ENCODE measurements around the gene RAMP1.

RAMP1 gene

DNA sequence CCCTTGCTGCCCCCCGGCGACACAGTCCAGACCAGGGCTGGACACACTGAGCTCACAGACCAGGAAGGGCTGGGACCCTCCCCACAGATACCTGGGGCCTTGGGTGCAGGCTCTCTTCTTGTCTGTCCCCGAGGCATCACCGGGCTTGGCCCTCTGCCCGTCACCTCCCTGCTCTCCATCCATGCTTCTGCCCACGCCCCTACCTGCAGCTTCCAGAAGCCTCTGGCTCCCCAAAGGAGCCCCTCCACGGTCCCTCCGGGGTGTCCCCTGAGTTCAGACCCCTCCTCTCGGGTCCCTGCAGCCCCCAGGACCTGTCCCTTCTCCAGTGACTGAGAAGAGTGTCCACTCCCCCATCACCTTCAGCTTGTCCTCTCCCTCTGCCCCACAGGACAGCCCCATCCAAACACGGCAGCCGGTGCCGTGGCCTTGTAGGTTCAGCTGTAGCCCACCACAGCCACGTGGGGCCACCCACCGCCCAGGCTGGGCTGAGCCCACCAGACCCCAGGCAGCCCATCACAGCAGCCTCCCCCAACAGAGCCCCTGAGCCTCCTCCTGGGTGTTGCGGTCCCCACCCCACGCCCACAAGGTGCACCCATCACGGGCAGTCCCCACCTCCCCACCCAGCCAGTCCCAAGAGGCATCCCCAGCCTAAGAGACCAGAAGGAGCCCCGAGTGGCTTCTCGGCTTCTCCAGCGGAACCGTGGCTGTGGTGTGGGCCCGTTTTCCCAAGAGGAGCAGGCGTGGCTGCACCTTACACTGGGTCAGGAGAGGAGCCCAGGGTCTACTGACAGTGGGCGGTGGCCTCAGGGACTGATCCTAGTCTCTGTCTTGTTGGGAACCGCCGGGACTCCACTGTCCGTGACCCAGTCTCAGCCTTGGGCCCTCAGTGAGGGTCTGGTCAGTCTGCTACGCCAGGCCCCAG lies 53.1 kb downstream of the RAMP1 start:
- TF ChIP-seq, protein P1, sequence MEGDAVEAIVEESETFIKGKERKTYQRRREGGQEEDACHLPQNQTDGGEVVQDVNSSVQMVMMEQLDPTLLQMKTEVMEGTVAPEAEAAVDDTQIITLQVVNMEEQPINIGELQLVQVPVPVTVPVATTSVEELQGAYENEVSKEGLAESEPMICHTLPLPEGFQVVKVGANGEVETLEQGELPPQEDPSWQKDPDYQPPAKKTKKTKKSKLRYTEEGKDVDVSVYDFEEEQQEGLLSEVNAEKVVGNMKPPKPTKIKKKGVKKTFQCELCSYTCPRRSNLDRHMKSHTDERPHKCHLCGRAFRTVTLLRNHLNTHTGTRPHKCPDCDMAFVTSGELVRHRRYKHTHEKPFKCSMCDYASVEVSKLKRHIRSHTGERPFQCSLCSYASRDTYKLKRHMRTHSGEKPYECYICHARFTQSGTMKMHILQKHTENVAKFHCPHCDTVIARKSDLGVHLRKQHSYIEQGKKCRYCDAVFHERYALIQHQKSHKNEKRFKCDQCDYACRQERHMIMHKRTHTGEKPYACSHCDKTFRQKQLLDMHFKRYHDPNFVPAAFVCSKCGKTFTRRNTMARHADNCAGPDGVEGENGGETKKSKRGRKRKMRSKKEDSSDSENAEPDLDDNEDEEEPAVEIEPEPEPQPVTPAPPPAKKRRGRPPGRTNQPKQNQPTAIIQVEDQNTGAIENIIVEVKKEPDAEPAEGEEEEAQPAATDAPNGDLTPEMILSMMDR (IDR thresholded peaks at IDR 0.05; ENCODE audit: borderline replicate concordance, insufficient read depth, low read depth, low read length) = no peak
- no peak overlapping the region for H3K4me3 ChIP-seq (ENCODE audit: low read depth, low read length)

DNA sequence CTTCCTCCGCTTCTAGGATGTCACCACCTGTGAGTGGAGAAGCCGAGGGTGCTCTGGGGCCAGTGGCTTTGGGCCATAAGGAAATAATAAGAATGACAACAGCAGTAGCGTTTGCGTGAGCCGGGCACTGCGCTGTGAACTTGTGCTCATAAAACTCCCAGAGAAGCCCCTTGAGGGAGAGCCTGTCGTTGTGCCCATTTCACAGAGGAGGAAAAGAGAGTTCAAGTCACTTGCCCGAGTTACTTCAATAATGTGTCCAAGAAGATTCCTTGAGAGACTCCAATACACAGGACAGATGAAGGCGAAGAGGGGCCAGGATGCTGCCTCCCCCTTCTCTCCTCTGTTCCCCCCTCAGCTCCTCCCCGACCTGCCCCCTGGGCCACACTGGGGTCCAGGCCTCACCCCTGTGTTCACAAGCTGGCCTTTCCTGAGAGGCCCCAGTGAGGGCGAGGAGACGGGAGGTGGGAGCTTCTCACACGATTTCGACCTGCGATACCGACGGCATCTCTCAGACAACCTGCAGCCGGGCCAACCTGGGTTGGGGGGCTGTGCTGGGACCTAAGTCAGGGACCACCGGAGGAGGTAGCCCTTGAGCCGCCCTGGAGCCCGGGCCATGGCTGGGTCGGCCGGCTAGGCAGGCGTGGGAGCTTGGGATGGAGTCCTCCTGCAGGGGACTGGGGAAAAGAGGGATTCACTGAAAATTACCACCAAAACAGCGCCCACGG lies 53.9 kb downstream of the RAMP1 start:
- TF ChIP-seq, protein P1 (IDR thresholded peaks at IDR 0.05; ENCODE audit: borderline replicate concordance, insufficient read depth, low read depth, low read length) = no peak

DNA sequence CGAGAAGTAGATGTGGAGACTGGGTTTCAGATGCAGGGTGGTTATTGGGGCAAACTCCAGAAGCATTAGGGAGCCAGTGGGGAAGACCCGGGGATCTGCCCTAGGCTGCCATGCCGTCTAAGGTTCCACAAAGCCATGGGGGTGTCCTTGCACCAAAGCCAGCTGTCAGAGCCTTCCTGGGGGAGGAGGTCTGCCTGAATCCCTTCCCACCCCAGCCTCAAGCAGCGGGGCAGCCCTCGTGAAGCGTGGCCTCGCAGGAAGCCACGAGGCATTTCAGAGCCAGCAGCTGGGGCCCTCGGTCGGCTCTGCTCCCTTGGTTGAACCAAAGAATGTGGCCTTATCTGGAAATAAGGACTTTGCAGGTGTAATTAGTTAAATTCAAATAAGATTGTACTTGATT lies 56.2 kb downstream of the RAMP1 start:
- no peak overlapping the region for H3K4me3 ChIP-seq (ENCODE audit: low read depth, low read length)
- TF ChIP-seq, protein P1 (IDR thresholded peaks at IDR 0.05; ENCODE audit: borderline replicate concordance, insufficient read depth, low read depth, low read length) = no peak

More for the DNA sequence above, 53.9 kb downstream of the RAMP1 start:
- no peak overlapping the region for H3K4me3 ChIP-seq (ENCODE audit: low read depth, low read length)

DNA sequence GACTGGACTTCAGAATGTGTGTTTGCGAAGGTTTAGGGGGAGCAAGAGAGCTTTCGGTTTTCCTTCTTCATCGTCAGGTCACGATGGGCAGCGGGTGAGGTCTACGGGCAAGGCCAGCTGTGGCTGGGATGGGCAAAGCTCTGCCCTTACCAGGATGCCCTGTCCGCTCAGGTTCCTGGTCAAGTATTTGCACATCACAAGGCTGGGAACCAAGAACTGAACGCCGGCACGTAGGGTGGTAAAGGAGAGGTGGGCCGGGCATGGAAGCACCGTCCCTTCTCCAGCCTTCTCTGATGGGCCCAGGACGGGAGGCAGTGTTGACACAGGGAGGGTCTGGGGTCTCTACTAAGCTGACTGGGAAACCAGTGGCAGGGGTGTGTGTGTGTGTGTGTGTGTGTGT lies 56.9 kb downstream of the RAMP1 start:
- TF ChIP-seq, protein P1 (IDR thresholded peaks at IDR 0.05; ENCODE audit: borderline replicate concordance, insufficient read depth, low read depth, low read length) = no peak
- H3K4me3 ChIP-seq (ENCODE audit: low read depth, low read length) = no peak overlapping the region

DNA sequence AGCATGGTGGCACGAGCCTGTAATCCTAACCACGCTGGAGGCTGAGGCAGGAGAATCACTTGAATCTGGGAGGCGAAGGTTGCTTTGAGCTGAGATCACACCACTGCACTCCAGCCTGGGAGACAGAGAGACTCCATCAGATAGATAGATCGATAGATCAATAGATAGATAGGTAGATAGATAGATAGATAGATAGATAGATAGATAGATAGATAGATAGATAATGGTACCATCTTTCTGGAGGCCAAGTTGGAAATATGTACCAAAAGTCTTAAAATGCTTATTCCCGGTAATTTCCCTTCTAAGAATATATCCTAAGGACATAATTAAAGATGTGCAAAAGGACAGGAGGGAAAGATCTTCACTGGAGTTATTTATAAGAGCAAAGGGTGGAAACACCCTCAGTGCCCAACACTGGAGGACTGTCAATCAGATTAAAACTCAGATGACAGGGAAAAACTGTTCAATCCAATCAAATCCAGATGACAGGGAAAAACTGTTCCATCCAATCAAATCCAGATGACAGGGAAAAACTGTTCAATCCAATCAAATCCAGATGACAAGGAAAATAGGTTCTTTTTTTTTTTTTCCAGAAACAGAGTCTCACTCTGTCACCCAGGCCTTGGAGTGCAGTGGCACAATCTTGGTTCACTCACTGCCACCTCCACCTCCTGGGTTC lies 58.4 kb downstream of the RAMP1 start:
- TF ChIP-seq, protein P1 (IDR thresholded peaks at IDR 0.05; ENCODE audit: borderline replicate concordance, insufficient read depth, low read depth, low read length) = no peak
- no peak overlapping the region for H3K4me3 ChIP-seq (ENCODE audit: low read depth, low read length)

DNA sequence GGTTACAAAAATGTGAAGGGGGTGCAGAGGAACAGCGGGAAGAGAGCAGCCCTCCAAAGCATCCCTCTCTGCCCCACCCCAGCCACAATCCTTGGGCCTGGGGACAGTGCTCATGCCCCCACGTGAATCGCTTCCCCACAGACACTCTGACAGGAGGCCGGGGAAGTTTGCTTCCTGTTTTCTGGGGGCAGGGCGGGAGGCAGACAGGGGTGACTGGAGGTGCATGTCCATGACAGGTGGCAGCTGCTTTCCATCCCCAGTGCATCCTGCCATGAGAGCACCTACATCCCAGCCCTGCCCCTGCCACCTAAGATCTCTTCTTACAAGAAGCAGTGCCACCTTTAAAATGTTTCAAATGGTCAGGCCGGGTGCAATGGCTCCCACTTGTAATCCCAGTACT lies 60.2 kb downstream of the RAMP1 start:
- no peak overlapping the region for H3K4me3 ChIP-seq (ENCODE audit: low read depth, low read length)
- TF ChIP-seq, protein P1 (IDR thresholded peaks at IDR 0.05; ENCODE audit: borderline replicate concordance, insufficient read depth, low read depth, low read length) = no peak
